SK-N-SH treated with all-trans-retinoic acid at 6 μM for 48 hours (cell line): ENCODE measurements around the gene PPP5C.
"Not testable (repeated sequence)": the region's sequence is repeated elsewhere in the genome, so short reads cannot be mapped to it uniquely, and the experiment has no call there.

Experiments used
- ATAC-seq: fragments of 200-7000 bp; cut with Tn5 transposase; 3 replicates; pipeline ENCODE4 v1.9.1; 2020; ENCODE audit warnings: mild to moderate bottlenecking, moderate library complexity
- CSRNP3 ChIP-seq: fragments of 250-450 bp; sonication (Bioruptor Pico); IDR thresholded peaks from 2 replicates; pipeline ENCODE4 v1.5.1; 2021; ENCODE audit warnings: mild to moderate bottlenecking, moderate library complexity
- ESRRG ChIP-seq: fragments of 250-450 bp; sonication (Bioruptor Pico); IDR thresholded peaks from 2 replicates; pipeline ENCODE4 v1.6.1; 2021; ENCODE audit warnings: mild to moderate bottlenecking
- PATZ1 ChIP-seq: fragments of 250-450 bp; sonication (Bioruptor Pico); IDR thresholded peaks from 2 replicates; pipeline ENCODE4 v1.8.0; 2020; ENCODE audit warnings: mild to moderate bottlenecking, moderate library complexity, borderline replicate concordance
- RARB ChIP-seq: fragments of 250-450 bp; sonication (Bioruptor Pico); IDR thresholded peaks from 2 replicates; pipeline ENCODE4 v1.8.0; 2021; ENCODE audit warnings: mild to moderate bottlenecking, moderate library complexity
- TOX ChIP-seq: fragments of 250-450 bp; sonication (Bioruptor Pico); IDR thresholded peaks from 2 replicates; pipeline ENCODE4 v1.8.0; 2021; ENCODE audit warnings: mild to moderate bottlenecking, moderate library complexity, borderline replicate concordance
- ZFP3 ChIP-seq: fragments of 250-450 bp; sonication (Bioruptor Pico); IDR thresholded peaks from 2 replicates; pipeline ENCODE4 v1.5.0; 2020; ENCODE audit warnings: mild to moderate bottlenecking, moderate library complexity
- ZNF565 ChIP-seq: fragments of 450-650 bp; formaldehyde crosslinking; conservative IDR thresholded peaks from 2 replicates; pipeline ENCODE4 v1.5.0; 2020; ENCODE audit warnings: low read depth, mild to moderate bottlenecking, moderate library complexity
- ZNF8 ChIP-seq: fragments of 450-650 bp; formaldehyde crosslinking; IDR thresholded peaks from 2 replicates; pipeline ENCODE4 v1.5.0; 2020; ENCODE audit warnings: mild to moderate bottlenecking, moderate library complexity
- TF ChIP-seq, protein P1 (sequence below): fragments of 250-450 bp; sonication (Bioruptor Pico); IDR thresholded peaks from 2 replicates; pipeline ENCODE4 v1.8.0; 2021; ENCODE audit warnings: low read depth, mild to moderate bottlenecking, moderate library complexity, borderline replicate concordance

PPP5C gene

GRCh38 chr19:46431824-46432223 is 84.9 kb downstream of the PPP5C start:
- ATAC-seq, result no peak

GRCh38 chr19:46433470-46433869 is 86.6 kb downstream of the PPP5C start:
- ATAC-seq, result not testable (repeated sequence)

More at GRCh38 chr19:46431824-46432223, 84.9 kb downstream of the PPP5C start:
- TF ChIP-seq, protein P1, sequence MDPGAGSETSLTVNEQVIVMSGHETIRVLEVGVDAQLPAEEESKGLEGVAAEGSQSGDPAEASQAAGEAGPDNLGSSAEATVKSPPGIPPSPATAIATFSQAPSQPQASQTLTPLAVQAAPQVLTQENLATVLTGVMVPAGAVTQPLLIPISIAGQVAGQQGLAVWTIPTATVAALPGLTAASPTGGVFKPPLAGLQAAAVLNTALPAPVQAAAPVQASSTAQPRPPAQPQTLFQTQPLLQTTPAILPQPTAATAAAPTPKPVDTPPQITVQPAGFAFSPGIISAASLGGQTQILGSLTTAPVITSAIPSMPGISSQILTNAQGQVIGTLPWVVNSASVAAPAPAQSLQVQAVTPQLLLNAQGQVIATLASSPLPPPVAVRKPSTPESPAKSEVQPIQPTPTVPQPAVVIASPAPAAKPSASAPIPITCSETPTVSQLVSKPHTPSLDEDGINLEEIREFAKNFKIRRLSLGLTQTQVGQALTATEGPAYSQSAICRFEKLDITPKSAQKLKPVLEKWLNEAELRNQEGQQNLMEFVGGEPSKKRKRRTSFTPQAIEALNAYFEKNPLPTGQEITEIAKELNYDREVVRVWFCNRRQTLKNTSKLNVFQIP (CRISPR knock-in tag), result no peak
- TF ChIP-seq ZNF565 (no peak), CSRNP3 (no peak), PATZ1 (no peak), ESRRG (CRISPR knock-in tag) (no peak), TOX (no peak)

DNA sequence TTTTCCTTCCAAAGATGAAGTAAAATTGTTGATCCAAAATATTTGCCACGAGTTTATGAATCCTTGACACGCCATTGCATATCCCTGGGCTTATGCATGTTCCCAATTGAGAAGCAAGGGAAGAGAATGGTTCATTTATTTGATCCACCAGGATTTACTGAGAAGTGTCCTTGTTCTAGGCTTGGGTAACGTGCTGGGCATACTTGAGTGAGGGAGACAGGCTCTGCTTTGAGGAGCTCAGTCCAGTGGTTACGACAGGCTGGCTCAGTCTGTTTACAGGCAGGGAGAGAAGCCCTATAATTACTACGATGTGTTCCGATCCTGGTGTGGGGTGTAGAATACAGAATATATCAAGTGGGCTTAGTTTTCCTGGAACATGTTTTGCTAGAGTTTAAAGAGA is 88.1 kb downstream of the PPP5C start:
- no peak for TF ChIP-seq ZNF8 (CRISPR knock-in tag)
- TF ChIP-seq RARB (CRISPR knock-in tag), result no peak
- no peak for TF ChIP-seq ZFP3 (CRISPR knock-in tag)
- no peak for TF ChIP-seq CSRNP3
- ATAC-seq, result no peak

DNA sequence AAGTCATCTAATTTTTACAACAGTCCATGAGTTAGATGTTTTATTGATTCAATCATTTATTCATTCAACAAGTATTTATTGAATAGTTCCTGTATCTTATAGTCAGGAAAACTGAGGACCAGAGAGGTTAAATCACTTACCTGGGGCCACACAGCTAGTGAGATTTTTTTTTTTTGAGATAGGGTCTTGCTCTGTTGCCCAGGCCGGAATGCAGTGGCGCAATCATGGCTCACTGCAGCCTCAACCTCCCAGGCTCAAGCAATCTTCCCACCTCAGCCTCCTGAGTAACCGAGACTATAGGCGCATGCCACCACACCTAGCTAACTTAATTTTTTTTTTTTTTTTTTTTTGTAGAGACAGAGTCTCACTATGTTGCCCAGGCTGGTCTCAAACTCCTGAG is 88.8 kb downstream of the PPP5C start:
- not testable (repeated sequence) for ATAC-seq
